Gastrocnemius medialis (tissue), 4 donors: Measurements from ENCODE around the gene ZNF415.

ENCODE experiments used
- POLR2A ChIP-seq, 2 donors: fragments of 450-650 bp; IDR thresholded peaks; one replicate each; pipeline ENCODE4 v1.6.1; 2017; ENCODE audit warnings: antibody characterized with exemption in 2 of 2, mild to moderate bottlenecking in 2 of 2, moderate library complexity in 2 of 2
- TF ChIP-seq, protein P1 (sequence below), 5 experiments: fragments of 450-650 bp in 3 of 5; fragments of 200-600 bp in 2 of 5; sonication (generic) in 2 of 5; IDR thresholded peaks in 4 of 5; conservative IDR thresholded peaks in 1 of 5; 1 replicate in 4 of 5; 2 replicates in 1 of 5; pipeline ENCODE4 v1.5.1; 2016 to 2019; ENCODE audit warnings: antibody characterized with exemption in 5 of 5, mild to moderate bottlenecking in 3 of 5, moderate library complexity in 3 of 5

DNA sequence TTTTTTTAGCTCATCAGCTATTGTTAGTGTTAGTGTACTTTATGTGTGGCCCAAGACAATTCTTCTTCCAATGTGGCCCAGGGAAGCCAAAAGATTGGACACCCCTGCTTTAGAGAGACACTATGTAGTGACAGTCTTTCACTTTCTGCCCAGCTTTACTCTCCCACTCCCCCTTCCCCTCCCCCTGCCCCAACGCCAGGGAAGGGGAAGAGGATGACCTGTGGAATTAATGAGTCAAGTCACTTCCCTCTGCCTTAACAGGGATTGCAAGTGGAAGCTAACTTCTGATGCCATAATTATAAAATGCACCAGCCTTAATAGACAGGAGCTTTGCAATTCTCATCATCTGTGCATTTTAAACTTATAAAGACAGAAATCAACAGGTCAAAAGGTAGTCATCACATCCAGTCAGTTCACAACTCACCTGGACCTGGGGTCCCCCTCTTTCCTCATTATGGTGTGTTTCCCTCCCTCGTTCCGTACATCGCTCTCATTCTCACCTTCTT lies 1.6 kb downstream of the ZNF415 start:
- TF ChIP-seq, protein P1, sequence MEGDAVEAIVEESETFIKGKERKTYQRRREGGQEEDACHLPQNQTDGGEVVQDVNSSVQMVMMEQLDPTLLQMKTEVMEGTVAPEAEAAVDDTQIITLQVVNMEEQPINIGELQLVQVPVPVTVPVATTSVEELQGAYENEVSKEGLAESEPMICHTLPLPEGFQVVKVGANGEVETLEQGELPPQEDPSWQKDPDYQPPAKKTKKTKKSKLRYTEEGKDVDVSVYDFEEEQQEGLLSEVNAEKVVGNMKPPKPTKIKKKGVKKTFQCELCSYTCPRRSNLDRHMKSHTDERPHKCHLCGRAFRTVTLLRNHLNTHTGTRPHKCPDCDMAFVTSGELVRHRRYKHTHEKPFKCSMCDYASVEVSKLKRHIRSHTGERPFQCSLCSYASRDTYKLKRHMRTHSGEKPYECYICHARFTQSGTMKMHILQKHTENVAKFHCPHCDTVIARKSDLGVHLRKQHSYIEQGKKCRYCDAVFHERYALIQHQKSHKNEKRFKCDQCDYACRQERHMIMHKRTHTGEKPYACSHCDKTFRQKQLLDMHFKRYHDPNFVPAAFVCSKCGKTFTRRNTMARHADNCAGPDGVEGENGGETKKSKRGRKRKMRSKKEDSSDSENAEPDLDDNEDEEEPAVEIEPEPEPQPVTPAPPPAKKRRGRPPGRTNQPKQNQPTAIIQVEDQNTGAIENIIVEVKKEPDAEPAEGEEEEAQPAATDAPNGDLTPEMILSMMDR (IDR thresholded peaks at IDR 0.05 in 4 of 5, conservative IDR thresholded peaks at IDR 0.05 in 1 of 5), result no peak
- TF ChIP-seq POLR2A (IDR thresholded peaks at IDR 0.05), result no peak
